MM.1S (cell line): ENCODE results near the gene PIGB.

Source experiments
- DNase-seq: peaks from one replicate; pipeline ENCODE4 v3.0.0-alpha.2; 2015
- H2AFZ ChIP-seq: fragments of 300-600 bp; sonication (generic); 2 replicates; pipeline ENCODE4 v1.6.0; 2016; ENCODE audit warnings: antibody characterized with exemption, low read length
- H3F3A ChIP-seq: fragments of 300-600 bp; sonication (generic); 2 replicates; pipeline ENCODE4 v1.6.1; 2016; ENCODE audit warnings: mild to moderate bottlenecking, antibody characterized with exemption, low read length, moderate library complexity, mixed read lengths; ENCODE audit not compliant: insufficient read depth
- H3K27ac ChIP-seq: fragments of 300-600 bp; sonication (generic); 2 replicates; pipeline ENCODE4 v1.5.1; 2016; ENCODE audit warnings: mild to moderate bottlenecking, low read length
- H3K27me3 ChIP-seq: fragments of 300-600 bp; sonication (generic); replicated peaks from 2 replicates; pipeline ENCODE4 v1.6.0; 2016; ENCODE audit warnings: low read length; ENCODE audit not compliant: insufficient read depth
- H3K36me3 ChIP-seq: fragments of 300-600 bp; sonication (generic); replicated peaks from 2 replicates; pipeline ENCODE4 v1.6.1; 2016; ENCODE audit warnings: mild to moderate bottlenecking, low read length, mixed read lengths; ENCODE audit not compliant: insufficient read depth
- H3K4me1 ChIP-seq: fragments of 300-600 bp; sonication (generic); 2 replicates; pipeline ENCODE4 v1.6.1; 2016; ENCODE audit warnings: low read length, mixed read lengths
- H3K4me2 ChIP-seq: fragments of 300-600 bp; sonication (generic); 2 replicates; pipeline ENCODE4 v1.6.0; 2016; ENCODE audit warnings: low read depth, low read length
- H3K4me3 ChIP-seq: fragments of 300-600 bp; sonication (generic); 2 replicates; pipeline ENCODE4 v1.5.1; 2016; ENCODE audit warnings: low read length, mixed read lengths
- H3K79me2 ChIP-seq: fragments of 300-600 bp; sonication (generic); 2 replicates; pipeline ENCODE4 v1.6.1; 2016; ENCODE audit warnings: mixed run types, low read length, mixed read lengths
- H3K9ac ChIP-seq: fragments of 300-600 bp; sonication (generic); 2 replicates; pipeline ENCODE4 v1.6.1; 2016; ENCODE audit warnings: low read length, mixed read lengths
- H3K9me2 ChIP-seq: fragments of 300-600 bp; sonication (generic); replicated peaks from 2 replicates; pipeline ENCODE4 v1.6.1; 2016; ENCODE audit warnings: mild to moderate bottlenecking, low read length, mixed read lengths; ENCODE audit not compliant: insufficient read depth
- H3K9me3 ChIP-seq: fragments of 300-600 bp; sonication (generic); replicated peaks from 2 replicates; pipeline ENCODE4 v1.6.1; 2016; ENCODE audit warnings: mild to moderate bottlenecking, low read length, mixed read lengths; ENCODE audit not compliant: insufficient read depth
- H4K20me1 ChIP-seq: fragments of 300-600 bp; sonication (generic); 2 replicates; pipeline ENCODE4 v1.6.1; 2016; ENCODE audit warnings: mild to moderate bottlenecking, low read length, moderate library complexity, mixed read lengths; ENCODE audit not compliant: insufficient read depth
- EZH2 ChIP-seq: fragments of 300-600 bp; sonication (generic); optimal IDR thresholded peaks from 2 replicates; pipeline ENCODE3; 2017; ENCODE audit warnings: low read depth, mild to moderate bottlenecking, antibody characterized with exemption, low read length, mixed read lengths
- EZH2phosphoT487 ChIP-seq: fragments of 300-600 bp; sonication (generic); IDR thresholded peaks from 2 replicates; pipeline ENCODE4 v1.6.1; 2018; ENCODE audit warnings: antibody characterized with exemption, low read length
- TF ChIP-seq, protein P1 (sequence below): fragments of 300-600 bp; sonication (generic); IDR thresholded peaks from 2 replicates; pipeline ENCODE4 v1.5.1; 2016; ENCODE audit warnings: antibody characterized with exemption, low read length, mixed read lengths

PIGB gene

DNA sequence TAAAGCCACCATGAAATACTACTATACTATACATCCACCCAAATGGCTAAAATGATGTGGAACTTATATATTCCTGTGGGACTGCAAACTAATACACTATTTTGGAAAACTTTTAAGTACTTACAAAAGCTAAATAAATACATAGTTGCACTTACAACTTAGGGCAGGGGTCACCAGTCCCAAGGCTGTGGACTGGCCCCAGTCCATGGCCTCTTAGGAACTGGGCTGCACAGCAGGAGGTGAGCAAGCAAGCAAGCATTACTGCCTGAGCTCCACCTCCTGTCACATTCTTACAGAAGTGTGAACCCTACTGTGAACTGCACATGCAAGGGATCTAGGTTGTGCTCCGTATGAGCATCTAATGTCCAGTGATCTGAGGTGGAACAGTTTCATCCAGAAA, 18.1 kb downstream of the PIGB start:
- Histone ChIP-seq H3K9ac (no peak overlapping the region), H3K9me2 (no peaks in the 10 kb centered on the region), H3K79me2 (no peaks in the 10 kb centered on the region), H3K27me3 (no peaks in the 10 kb centered on the region), H3F3A (no peaks in the 10 kb centered on the region), H4K20me1 (no peaks in the 10 kb centered on the region), H3K36me3 (no peaks in the 10 kb centered on the region), H3K4me3 (no peak overlapping the region), H2AFZ (no peak overlapping the region), H3K4me2 (no peak overlapping the region), H3K9me3 (no peaks in the 10 kb centered on the region), H3K4me1 (no peaks in the 10 kb centered on the region), H3K27ac (no peak overlapping the region)
- no peak for DNase-seq
- TF ChIP-seq EZH2phosphoT487: no peak
- TF ChIP-seq, protein P1, sequence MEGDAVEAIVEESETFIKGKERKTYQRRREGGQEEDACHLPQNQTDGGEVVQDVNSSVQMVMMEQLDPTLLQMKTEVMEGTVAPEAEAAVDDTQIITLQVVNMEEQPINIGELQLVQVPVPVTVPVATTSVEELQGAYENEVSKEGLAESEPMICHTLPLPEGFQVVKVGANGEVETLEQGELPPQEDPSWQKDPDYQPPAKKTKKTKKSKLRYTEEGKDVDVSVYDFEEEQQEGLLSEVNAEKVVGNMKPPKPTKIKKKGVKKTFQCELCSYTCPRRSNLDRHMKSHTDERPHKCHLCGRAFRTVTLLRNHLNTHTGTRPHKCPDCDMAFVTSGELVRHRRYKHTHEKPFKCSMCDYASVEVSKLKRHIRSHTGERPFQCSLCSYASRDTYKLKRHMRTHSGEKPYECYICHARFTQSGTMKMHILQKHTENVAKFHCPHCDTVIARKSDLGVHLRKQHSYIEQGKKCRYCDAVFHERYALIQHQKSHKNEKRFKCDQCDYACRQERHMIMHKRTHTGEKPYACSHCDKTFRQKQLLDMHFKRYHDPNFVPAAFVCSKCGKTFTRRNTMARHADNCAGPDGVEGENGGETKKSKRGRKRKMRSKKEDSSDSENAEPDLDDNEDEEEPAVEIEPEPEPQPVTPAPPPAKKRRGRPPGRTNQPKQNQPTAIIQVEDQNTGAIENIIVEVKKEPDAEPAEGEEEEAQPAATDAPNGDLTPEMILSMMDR: no peak
- no peak for TF ChIP-seq EZH2

DNA sequence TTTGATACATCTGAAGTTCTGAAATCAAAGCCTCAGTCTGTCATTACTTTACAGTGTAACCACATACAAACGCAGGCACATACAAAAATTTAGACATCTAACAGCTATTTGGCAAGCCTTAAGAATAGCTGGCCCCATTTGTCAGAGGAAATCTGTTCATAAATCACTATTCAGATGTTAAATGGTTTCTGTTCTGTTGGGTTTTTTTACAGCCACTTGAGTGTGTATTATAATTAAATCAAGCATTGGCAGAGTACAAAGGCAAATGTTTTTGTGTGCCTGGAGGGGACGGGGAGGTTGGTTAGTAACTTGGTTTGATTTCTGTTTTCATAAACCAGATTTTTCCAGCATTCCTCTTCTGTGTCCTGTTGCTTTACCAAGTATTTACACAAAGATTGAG, 24.1 kb downstream of the PIGB start:
- TF ChIP-seq, protein P1: no peak
- TF ChIP-seq EZH2: no peak
- TF ChIP-seq EZH2phosphoT487: no peak
- H3K9me3 ChIP-seq: no peaks in the 10 kb centered on the region
- H3K27ac ChIP-seq: no peak overlapping the region
- DNase-seq: no peak
- H3K4me1 ChIP-seq: no peaks in the 10 kb centered on the region
- H3K9me2 ChIP-seq: no peaks in the 10 kb centered on the region
- H3F3A ChIP-seq: no peaks in the 10 kb centered on the region
- no peak overlapping the region for H3K4me3 ChIP-seq
- no peak overlapping the region for H3K9ac ChIP-seq
- H3K4me2 ChIP-seq: no peak overlapping the region
- H3K36me3 ChIP-seq: no peaks in the 10 kb centered on the region
- H2AFZ ChIP-seq: no peak overlapping the region
- H3K27me3 ChIP-seq: no peaks in the 10 kb centered on the region
- H3K79me2 ChIP-seq: no peaks in the 10 kb centered on the region
- H4K20me1 ChIP-seq: no peaks in the 10 kb centered on the region

DNA sequence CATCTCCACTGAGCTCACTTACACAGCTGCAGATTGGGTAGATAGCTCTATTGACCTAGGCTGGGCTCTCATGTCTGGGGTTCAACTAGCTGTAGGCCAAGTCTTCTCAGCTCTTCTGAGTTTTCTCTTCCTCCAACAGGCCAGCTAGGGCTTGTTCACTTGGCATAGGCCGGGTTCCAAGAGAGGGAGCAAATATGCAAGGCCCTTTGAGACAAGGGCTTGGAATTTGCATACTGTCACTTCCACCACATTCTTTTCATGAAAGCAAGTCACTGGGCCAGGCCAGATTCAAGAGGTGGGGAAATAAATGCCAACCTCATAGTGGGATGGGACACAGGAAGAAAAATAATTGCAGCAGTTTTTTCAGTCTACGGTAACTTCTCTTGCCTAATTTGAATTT, 25.2 kb downstream of the PIGB start:
- no peaks in the 10 kb centered on the region for H3K4me1 ChIP-seq
- no peak for DNase-seq
- no peak overlapping the region for H3K9ac ChIP-seq
- H3K27ac ChIP-seq: no peak overlapping the region
- TF ChIP-seq, protein P1: no peak
- TF ChIP-seq EZH2 (no peak), EZH2phosphoT487 (no peak)
- no peaks in the 10 kb centered on the region for H3K27me3 ChIP-seq
- no peaks in the 10 kb centered on the region for H3K79me2 ChIP-seq
- no peaks in the 10 kb centered on the region for H3F3A ChIP-seq
- H2AFZ ChIP-seq: no peak overlapping the region
- no peak overlapping the region for H3K4me2 ChIP-seq
- H3K36me3 ChIP-seq: no peaks in the 10 kb centered on the region
- no peaks in the 10 kb centered on the region for H3K9me2 ChIP-seq
- no peaks in the 10 kb centered on the region for H3K9me3 ChIP-seq
- no peak overlapping the region for H3K4me3 ChIP-seq
- H4K20me1 ChIP-seq: no peaks in the 10 kb centered on the region

DNA sequence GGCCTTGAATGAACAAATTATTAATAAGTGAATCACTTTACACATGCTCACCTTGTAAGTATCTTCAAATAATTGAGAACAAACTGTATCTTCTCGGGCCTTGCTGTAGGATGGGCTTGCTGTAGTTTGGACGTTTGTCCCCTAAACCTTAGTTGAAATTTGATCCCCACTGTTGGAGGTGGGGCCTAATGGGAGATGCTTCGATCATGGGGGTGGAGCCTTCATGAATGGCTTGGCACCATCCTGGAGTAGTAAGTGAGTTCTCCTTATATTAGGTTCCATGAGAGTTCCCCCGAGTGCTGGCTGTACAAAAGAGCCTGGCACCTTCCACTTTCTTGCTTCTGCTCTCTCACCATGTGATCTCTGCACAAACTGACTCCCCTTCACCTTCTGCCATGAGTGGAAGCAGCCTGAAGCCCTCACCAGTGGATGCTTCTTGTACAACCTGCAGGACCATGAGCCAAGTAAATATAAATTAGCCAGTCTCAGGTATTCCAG, 29.3 kb downstream of the PIGB start:
- H4K20me1 ChIP-seq: no peaks in the 10 kb centered on the region
- TF ChIP-seq EZH2phosphoT487 (no peak), EZH2 (no peak)
- TF ChIP-seq, protein P1: no peak
- no peaks in the 10 kb centered on the region for H3K36me3 ChIP-seq
- H3F3A ChIP-seq: no peaks in the 10 kb centered on the region
- no peaks in the 10 kb centered on the region for H3K9me3 ChIP-seq
- no peak overlapping the region for H3K9ac ChIP-seq
- no peak overlapping the region for H3K4me3 ChIP-seq
- no peaks in the 10 kb centered on the region for H3K27me3 ChIP-seq
- no peak overlapping the region for H3K27ac ChIP-seq
- no peaks in the 10 kb centered on the region for H3K9me2 ChIP-seq
- H2AFZ ChIP-seq: no peak overlapping the region
- no peak for DNase-seq
- H3K79me2 ChIP-seq: no peaks in the 10 kb centered on the region
- no peaks in the 10 kb centered on the region for H3K4me1 ChIP-seq
- H3K4me2 ChIP-seq: no peak overlapping the region
